IMR-90 (cell line): Measurements from ENCODE around the gene RNF123. TPM values are rescaled to one million over a fixed set of nuclear protein-coding genes. Genes with fewer than 3 reads are reported as not detected.

Source experiments
- ATAC-seq: fragments of 200-7000 bp; cut with Tn5 transposase; 2 replicates; pipeline ENCODE4 v1.9.1; 2020; ENCODE audit warnings: low read depth, mild to moderate bottlenecking, moderate library complexity
- BruUV-seq: library from RNA; stranded (reverse); fragments of 400-500 nt; replicated peaks from 2 replicates; lab custom pipeline; 2021; lab: Mats Ljungman, UMichigan
- CTCF ChIA-PET: fragments of 300-600 bp; formaldehyde crosslinking; extraction: SDS; loops from one replicate; lab custom pipeline; 2021; ENCODE audit warnings: antibody characterized with exemption; lab: Yijun Ruan, JAX
- POLR2A ChIA-PET: fragments of 300-600 bp; sonication (Branson Sonifier 250); formaldehyde crosslinking; loops from one replicate; lab custom pipeline; 2022; ENCODE audit warnings: antibody characterized with exemption; ENCODE audit not compliant: unreplicated experiment; lab: Charles Lee
- DNase-seq: peaks from one replicate; pipeline ENCODE4 v3.0.0; 2013
- H2AFZ ChIP-seq: replicated peaks from 2 replicates; pipeline ENCODE3; 2013; ENCODE audit warnings: low read length, mild to moderate bottlenecking; ENCODE audit not compliant: poor library complexity
- H2AK5ac ChIP-seq: 2 replicates; pipeline ENCODE4 v1.6.1; 2013; ENCODE audit warnings: low read depth, low read length, inconsistent platforms
- H2AK9ac ChIP-seq: replicated peaks from 2 replicates; pipeline ENCODE3; 2013; ENCODE audit warnings: mild to moderate bottlenecking, low read depth, low read length, moderate library complexity; ENCODE audit not compliant: poor library complexity
- H2BK120ac ChIP-seq: 2 replicates; pipeline ENCODE4 v1.6.1; 2013; ENCODE audit warnings: low read depth, low read length, inconsistent platforms
- H2BK15ac ChIP-seq: 3 replicates; pipeline ENCODE4 v1.6.1; 2013; ENCODE audit warnings: low read depth, low read length, inconsistent platforms
- H2BK20ac ChIP-seq: 2 replicates; pipeline ENCODE4 v1.6.1; 2013; ENCODE audit warnings: low read depth, mild to moderate bottlenecking, inconsistent platforms, low read length, moderate library complexity
- H2BK5ac ChIP-seq: 2 replicates; pipeline ENCODE4 v1.6.1; 2013; ENCODE audit warnings: mild to moderate bottlenecking, low read depth, low read length, inconsistent platforms; ENCODE audit not compliant: poor library complexity, severe bottlenecking
- H3K14ac ChIP-seq: replicated peaks from 2 replicates; pipeline ENCODE4 v1.6.1; 2013; ENCODE audit warnings: low read depth, low read length, inconsistent platforms
- H3K18ac ChIP-seq: 2 replicates; pipeline ENCODE4 v1.6.1; 2013; ENCODE audit warnings: low read depth, low read length, control low read depth
- H3K23ac ChIP-seq: 2 replicates; pipeline ENCODE4 v1.6.1; 2013; ENCODE audit warnings: low read depth, low read length, inconsistent platforms
- H3K27ac ChIP-seq: 2 replicates; pipeline ENCODE4 v1.5.1; 2013; ENCODE audit warnings: mild to moderate bottlenecking, control low read depth, low read length; ENCODE audit not compliant: insufficient read depth
- H3K27me3 ChIP-seq: 2 replicates; pipeline ENCODE4 v1.6.1; 2013; ENCODE audit warnings: low read length; ENCODE audit not compliant: control insufficient read depth, insufficient read depth
- H3K36me3 ChIP-seq: 2 replicates; pipeline ENCODE4 v1.6.1; 2013; ENCODE audit warnings: low read length, mixed read lengths; ENCODE audit not compliant: control insufficient read depth, insufficient read depth
- H3K4ac ChIP-seq: 2 replicates; pipeline ENCODE4 v1.6.1; 2013; ENCODE audit warnings: low read depth, low read length, inconsistent platforms
- H3K4me1 ChIP-seq: 2 replicates; pipeline ENCODE4 v1.6.1; 2013; ENCODE audit warnings: low read length, mixed read lengths; ENCODE audit not compliant: control insufficient read depth, insufficient read depth
- H3K4me2 ChIP-seq: 2 replicates; pipeline ENCODE4 v1.6.1; 2013; ENCODE audit warnings: low read depth, mild to moderate bottlenecking, control low read depth, low read length, moderate library complexity
- H3K4me3 ChIP-seq: 2 replicates; pipeline ENCODE4 v1.5.1; 2013; ENCODE audit warnings: low read depth, mild to moderate bottlenecking, control low read depth, low read length, moderate library complexity; ENCODE audit not compliant: insufficient read depth
- H3K56ac ChIP-seq: 2 replicates; pipeline ENCODE4 v1.6.1; 2013; ENCODE audit warnings: low read length, inconsistent platforms; ENCODE audit not compliant: insufficient read depth; ENCODE audit errors: extremely low read depth
- H3K79me1 ChIP-seq, 2 experiments: 2 replicates each; pipeline ENCODE4 v1.6.1; 2013; ENCODE audit warnings: low read length in 2 of 2, inconsistent platforms in 1 of 2, low read depth in 1 of 2
- H3K9ac ChIP-seq: 2 replicates; pipeline ENCODE4 v1.6.1; 2013; ENCODE audit warnings: low read depth, low read length, control low read depth
- H3K9me1 ChIP-seq: 2 replicates; pipeline ENCODE4 v1.6.1; 2013; ENCODE audit warnings: low read length, inconsistent platforms; ENCODE audit not compliant: insufficient read depth
- H3K9me3 ChIP-seq: 2 replicates; pipeline ENCODE4 v1.6.1; 2013; ENCODE audit warnings: low read length; ENCODE audit not compliant: control insufficient read depth, insufficient read depth
- H4K20me1 ChIP-seq: 2 replicates; pipeline ENCODE4 v1.6.1; 2013; ENCODE audit warnings: low read length, inconsistent platforms; ENCODE audit not compliant: insufficient read depth
- H4K5ac ChIP-seq: 2 replicates; pipeline ENCODE4 v1.6.1; 2013; ENCODE audit warnings: mild to moderate bottlenecking, low read depth, low read length, control low read depth
- H4K8ac ChIP-seq, 2 experiments: 2 replicates each; pipeline ENCODE4 v1.6.1; 2013; ENCODE audit warnings: low read depth in 2 of 2, low read length in 2 of 2, control low read depth in 1 of 2, inconsistent platforms in 1 of 2
- H4K91ac ChIP-seq: 2 replicates; pipeline ENCODE4 v1.6.1; 2013; ENCODE audit warnings: low read depth, low read length, inconsistent platforms; ENCODE audit not compliant: insufficient read depth
- MAZ ChIP-seq: IDR thresholded peaks from 2 replicates; pipeline ENCODE4 v1.6.1; 2012; ENCODE audit warnings: low read depth, mild to moderate bottlenecking, low read length, improper control_type of control experiment, moderate library complexity, borderline replicate concordance
- NFE2L2 ChIP-seq: fragments of 150-350 bp; IDR thresholded peaks from 2 replicates; pipeline ENCODE4 v1.6.1; 2016; ENCODE audit warnings: low read depth, mild to moderate bottlenecking, low read length
- POLR2A ChIP-seq: IDR thresholded peaks from 2 replicates; pipeline ENCODE4 v1.6.1; 2012; ENCODE audit warnings: mild to moderate bottlenecking, low read depth, low read length
- RAD21 ChIP-seq: IDR thresholded peaks from 2 replicates; pipeline ENCODE4 v1.6.1; 2012; ENCODE audit warnings: low read length, improper control_type of control experiment
- WGBS, 2 experiments: methylation state at CpG; one replicate each; pipeline versions ENCODE4 v1.1.5 to v1.1.7; 2013; ENCODE audit warnings: missing lambda C conversion rate in 2 of 2; ENCODE audit not compliant: insufficient read length in 1 of 2; ENCODE audit errors: extremely low coverage in 2 of 2; 5-methylcytosine and 5-hydroxymethylcytosine counted together
- dilution Hi-C: fragments of 300-500 bp; cut with HindIII; formaldehyde crosslinking; loops from one replicate; pipeline ENCODE4 v1.14.3; 2018; ENCODE audit warnings: low sequenced_read_pairs; ENCODE audit not compliant: unreplicated experiment
- in situ Hi-C: fragments of 300-500 bp; cut with MboI; formaldehyde crosslinking; loops from 3 replicates; pipeline ENCODE4 v1.14.3; 2019; ENCODE audit warnings: low sequenced_read_pairs, inconsistent platforms, mixed read lengths
- intact Hi-C: fragments of 100-400 bp; cut with micrococcal nuclease; formaldehyde crosslinking; loops from 2 replicates; pipeline ENCODE4 v1.10.0; 2022
- polyA plus RNA-seq, 3 experiments: library from polyadenylated mRNA; depleted of rRNA; stranded (reverse); fragments of >200 nt; gene quantifications; 2 replicates each; pipeline ENCODE4 v1.2.3, GENCODE V29; 2012; ENCODE audit warnings: low replicate concordance in 1 of 3
- total RNA-seq: library from RNA; depleted of rRNA; stranded (reverse); fragments of >200 nt; gene quantifications from 2 replicates; pipeline ENCODE4 v1.2.3, GENCODE V29; 2012

RNF123 gene
- total and polyA plus RNA-seq, 2 of the 4 experiments (the other 2 are of a cell fraction) = 13.4 to 37.7 TPM

- H3K4me3 ChIP-seq = no peak overlapping the region
These were observed 25.6 kb downstream of the RNF123 start for GRCh38 chr3:49714728-49715550.

More at GRCh38 chr3:49714728-49715550, 25.6 kb downstream of the RNF123 start:
- no peak overlapping the region for H4K91ac ChIP-seq
- H2AK5ac ChIP-seq = no peak overlapping the region
- H4K5ac ChIP-seq = no peak overlapping the region
- peaks cover 0 to 6% of the 10 kb centered on the region in 2 experiments; a peak in 1 of 4 replicates for H3K79me1 ChIP-seq
- H3K9me1 ChIP-seq = no peaks in the 10 kb centered on the region; the same call in 1 of the 2 replicates
- H2BK15ac ChIP-seq = no peak overlapping the region
- ATAC-seq (no peak), DNase-seq (no peak)
- no peak overlapping the region for H3K4ac ChIP-seq
- no peak overlapping the region for H3K23ac ChIP-seq
- no peak overlapping the region for H2AK9ac ChIP-seq
- peaks cover 8% of the 10 kb centered on the region for H4K20me1 ChIP-seq
- no peak overlapping the region for H2BK5ac ChIP-seq
- H3K56ac ChIP-seq = no peak overlapping the region
- H2AFZ ChIP-seq = no peak overlapping the region
- H2BK120ac ChIP-seq = no peak overlapping the region
- H4K8ac ChIP-seq = no peak overlapping the region
- POLR2A ChIA-PET = no interaction called here
- no peak overlapping the region for H3K18ac ChIP-seq
- H3K27ac ChIP-seq = no peak overlapping the region
- intact Hi-C loops (no loop called here), in situ Hi-C loops (no loop called here), dilution Hi-C loops (no loop called here)
- H3K9ac ChIP-seq = no peak overlapping the region
- no peaks in the 10 kb centered on the region for H3K27me3 ChIP-seq
- H2BK20ac ChIP-seq = no peak overlapping the region
- TF ChIP-seq RAD21 (no peak), POLR2A (no peak), MAZ (no peak), NFE2L2 (no peak)
- H3K4me2 ChIP-seq = no peak overlapping the region
- CTCF ChIA-PET = no interaction called here
- peaks cover 11% of the 10 kb centered on the region; the same call in 1 of the 2 replicates for H3K36me3 ChIP-seq
- WGBS, 2 experiments = 90% methylated on average over 8 of the region's 13 CpGs; no CpG with 5 or more reads in 1 of the 2 experiments
- no peak overlapping the region for H3K14ac ChIP-seq
- H3K4me1 ChIP-seq = peaks cover 6% of the 10 kb centered on the region
- H3K9me3 ChIP-seq = no peaks in the 10 kb centered on the region
- no TSS peak for BruUV-seq
